Activated naive CD8-positive, alpha-beta T cell treated with anti-CD3 and anti-CD28 coated beads for 36 hours (primary cell): ENCODE measurements around the gene LAGE3. TPM values are rescaled to one million over a fixed set of nuclear protein-coding genes. Genes with fewer than 3 reads are reported as not detected.

Experiments used
- DNase-seq: peaks from one replicate; pipeline ENCODE4 v3.0.0; 2021
- H3K27ac Mint-ChIP-seq: one replicate; pipeline ENCODE4 v1.8.0; 2022; ENCODE audit warnings: mild to moderate bottlenecking, moderate library complexity, mixed read lengths
- H3K27me3 Mint-ChIP-seq: one replicate; pipeline ENCODE4 v1.8.0; 2022; ENCODE audit warnings: mild to moderate bottlenecking, mixed read lengths
- H3K36me3 Mint-ChIP-seq: one replicate; pipeline ENCODE4 v1.8.0; 2021; ENCODE audit warnings: mild to moderate bottlenecking, mixed read lengths
- H3K4me1 Mint-ChIP-seq: one replicate; pipeline ENCODE4 v1.8.0; 2021; ENCODE audit warnings: mixed read lengths
- H3K4me3 Mint-ChIP-seq: one replicate; pipeline ENCODE4 v1.8.0; 2022; ENCODE audit warnings: mild to moderate bottlenecking, moderate library complexity, mixed read lengths
- H3K9me3 Mint-ChIP-seq: one replicate; pipeline ENCODE4 v1.8.0; 2022; ENCODE audit warnings: mixed read lengths
- total RNA-seq, 2 experiments: library from RNA; stranded (reverse); gene quantifications; one replicate each; pipeline ENCODE4 v1.2.3, GENCODE V29; 2021

LAGE3 gene
- 10 to 100 TPM; 65.1 to 72.4 TPM for total RNA-seq

GRCh38 chrX:154478728-154479622 is at the start of gene LAGE3:
Gene LAGE3 (minus strand): TSS chrX:154479281. CDS start chrX:154478915, 366 bp downstream.
- peak within 1 kb of the TSS; percentile 95 for H3K27ac Mint-ChIP-seq
- H3K36me3 Mint-ChIP-seq: peaks cover 8% of the 10 kb centered on the region
- DNase-seq: peak; percentile 93
- H3K9me3 Mint-ChIP-seq: no peaks in the 10 kb centered on the region
- H3K4me1 Mint-ChIP-seq: peaks cover 18% of the 10 kb centered on the region
- peak within 1 kb of the TSS; percentile 89 for H3K4me3 Mint-ChIP-seq
- H3K27me3 Mint-ChIP-seq: no peaks in the 10 kb centered on the region

DNA sequence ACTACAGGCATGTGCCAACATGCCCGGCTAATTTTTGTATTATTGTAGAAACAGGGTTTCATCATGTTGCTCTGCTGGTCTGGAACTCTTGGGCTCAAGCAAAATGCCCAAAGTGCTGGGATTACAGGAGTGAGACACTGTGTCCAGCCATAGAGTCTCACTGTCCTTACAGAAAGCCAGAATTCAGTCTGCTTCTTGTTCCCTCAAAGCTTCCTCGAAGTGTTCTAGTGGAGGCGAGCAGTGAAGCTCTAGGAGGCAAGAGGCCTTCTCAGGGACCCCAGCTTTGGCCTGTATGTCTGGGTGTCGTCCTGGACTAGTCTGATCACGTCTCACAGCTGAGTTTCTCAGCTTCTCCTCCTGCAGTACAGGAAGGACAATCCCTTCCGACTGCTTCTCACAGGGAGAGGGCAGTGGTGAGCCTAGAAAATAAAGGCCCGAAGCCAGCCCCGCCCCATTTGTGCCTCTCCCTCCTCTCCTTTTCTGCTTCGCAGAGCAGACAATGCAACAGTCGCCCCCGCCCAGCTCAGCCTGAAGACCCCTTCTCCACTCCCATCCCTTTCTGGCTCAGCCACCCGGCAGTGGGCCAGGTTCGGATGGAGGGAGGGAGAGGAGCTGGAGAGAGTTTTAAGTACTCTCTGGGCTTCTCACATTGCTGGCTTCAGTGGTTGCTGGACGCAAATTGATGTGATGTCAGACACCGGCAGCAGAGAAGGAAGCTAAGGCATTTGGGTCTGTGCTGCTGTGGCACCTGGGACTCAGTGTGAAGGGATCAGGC is 48.0 kb upstream of the LAGE3 start:
- peaks cover 14% of the 10 kb centered on the region for H3K4me1 Mint-ChIP-seq
- no peaks in the 10 kb centered on the region for H3K9me3 Mint-ChIP-seq
- H3K4me3 Mint-ChIP-seq: peak overlapping the region; percentile 7
- DNase-seq: peak; percentile 60
- H3K27ac Mint-ChIP-seq: peak overlapping the region; percentile 12
- H3K27me3 Mint-ChIP-seq: no peaks in the 10 kb centered on the region
- peaks cover 2% of the 10 kb centered on the region for H3K36me3 Mint-ChIP-seq

GRCh38 chrX:154525606-154526490 is 46.8 kb upstream of the LAGE3 start:
- Mint-ChIP-seq H3K4me1 (peaks cover 14% of the 10 kb centered on the region), H3K27me3 (no peaks in the 10 kb centered on the region), H3K36me3 (no peaks in the 10 kb centered on the region), H3K4me3 (no peak overlapping the region), H3K9me3 (no peaks in the 10 kb centered on the region), H3K27ac (no peak overlapping the region)
- DNase-seq: no peak

GRCh38 chrX:154519389-154519788 is 40.3 kb upstream of the LAGE3 start:
- Mint-ChIP-seq H3K4me3 (no peak overlapping the region), H3K27me3 (no peaks in the 10 kb centered on the region), H3K4me1 (peaks cover 11% of the 10 kb centered on the region), H3K36me3 (peaks cover 6% of the 10 kb centered on the region), H3K9me3 (no peaks in the 10 kb centered on the region), H3K27ac (no peak overlapping the region)
- no peak for DNase-seq

DNA sequence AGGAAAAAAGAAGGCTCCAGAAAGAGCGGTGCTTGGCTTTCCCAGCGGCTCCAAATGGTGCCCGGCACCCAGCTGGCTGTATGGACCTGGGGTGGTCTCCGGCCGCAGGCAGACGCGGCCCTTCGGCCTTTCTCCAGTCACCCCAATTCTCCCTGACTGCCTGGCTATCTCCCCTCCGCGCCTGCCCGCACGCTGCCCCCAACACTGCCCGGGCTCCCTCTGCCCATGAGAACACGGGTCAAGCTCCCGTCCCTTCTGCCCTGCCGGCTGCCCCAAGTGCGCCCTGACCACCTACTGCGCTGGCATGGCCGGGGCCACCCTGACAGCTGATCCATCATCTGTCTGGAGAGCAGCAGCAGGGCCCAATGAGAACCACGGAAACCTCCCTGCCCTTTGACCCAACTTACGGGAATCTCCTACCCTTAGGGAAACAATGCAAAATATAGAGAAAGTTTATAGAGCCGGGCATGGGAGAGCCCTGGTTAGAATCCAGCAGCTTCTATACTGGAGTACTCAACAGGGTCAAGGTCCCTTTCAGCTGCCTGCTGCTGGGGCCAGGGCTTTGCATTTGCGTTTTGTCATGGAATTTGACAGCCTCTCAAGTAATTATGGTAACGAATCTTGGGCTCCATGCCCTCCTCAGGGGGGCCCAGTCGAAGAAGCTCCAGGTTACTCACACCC is 38.2 kb upstream of the LAGE3 start:
- H3K36me3 Mint-ChIP-seq: peaks cover 13% of the 10 kb centered on the region
- H3K27me3 Mint-ChIP-seq: no peaks in the 10 kb centered on the region
- H3K27ac Mint-ChIP-seq: no peak overlapping the region
- H3K4me3 Mint-ChIP-seq: peak overlapping the region; percentile 42
- no peaks in the 10 kb centered on the region for H3K9me3 Mint-ChIP-seq
- no peak for DNase-seq
- H3K4me1 Mint-ChIP-seq: peaks cover 16% of the 10 kb centered on the region

- Mint-ChIP-seq H3K4me3 (peak overlapping the region; percentile 85), H3K36me3 (peaks cover 14% of the 10 kb centered on the region), H3K27me3 (no peaks in the 10 kb centered on the region), H3K27ac (peak overlapping the region; percentile 72), H3K9me3 (no peaks in the 10 kb centered on the region), H3K4me1 (peaks cover 19% of the 10 kb centered on the region)
- no peak for DNase-seq
Observed at GRCh38 chrX:154516656-154517100, 37.6 kb upstream of the LAGE3 start.

- peaks cover 15% of the 10 kb centered on the region for H3K36me3 Mint-ChIP-seq
- H3K4me3 Mint-ChIP-seq: peak within 1 kb of the TSS; percentile 88
- peak; percentile 93 for DNase-seq
- H3K27ac Mint-ChIP-seq: peak within 1 kb of the TSS; percentile 87
- peaks cover 24% of the 10 kb centered on the region for H3K4me1 Mint-ChIP-seq
- no peaks in the 10 kb centered on the region for H3K27me3 Mint-ChIP-seq
- no peaks in the 10 kb centered on the region for H3K9me3 Mint-ChIP-seq
Observed at GRCh38 chrX:154515966-154516655, 37.0 kb upstream of the LAGE3 start, which contains the start of gene FAM3A. Gene FAM3A (minus strand): TSS chrX:154516232. CDS start chrX:154515772, 460 bp downstream.

DNA sequence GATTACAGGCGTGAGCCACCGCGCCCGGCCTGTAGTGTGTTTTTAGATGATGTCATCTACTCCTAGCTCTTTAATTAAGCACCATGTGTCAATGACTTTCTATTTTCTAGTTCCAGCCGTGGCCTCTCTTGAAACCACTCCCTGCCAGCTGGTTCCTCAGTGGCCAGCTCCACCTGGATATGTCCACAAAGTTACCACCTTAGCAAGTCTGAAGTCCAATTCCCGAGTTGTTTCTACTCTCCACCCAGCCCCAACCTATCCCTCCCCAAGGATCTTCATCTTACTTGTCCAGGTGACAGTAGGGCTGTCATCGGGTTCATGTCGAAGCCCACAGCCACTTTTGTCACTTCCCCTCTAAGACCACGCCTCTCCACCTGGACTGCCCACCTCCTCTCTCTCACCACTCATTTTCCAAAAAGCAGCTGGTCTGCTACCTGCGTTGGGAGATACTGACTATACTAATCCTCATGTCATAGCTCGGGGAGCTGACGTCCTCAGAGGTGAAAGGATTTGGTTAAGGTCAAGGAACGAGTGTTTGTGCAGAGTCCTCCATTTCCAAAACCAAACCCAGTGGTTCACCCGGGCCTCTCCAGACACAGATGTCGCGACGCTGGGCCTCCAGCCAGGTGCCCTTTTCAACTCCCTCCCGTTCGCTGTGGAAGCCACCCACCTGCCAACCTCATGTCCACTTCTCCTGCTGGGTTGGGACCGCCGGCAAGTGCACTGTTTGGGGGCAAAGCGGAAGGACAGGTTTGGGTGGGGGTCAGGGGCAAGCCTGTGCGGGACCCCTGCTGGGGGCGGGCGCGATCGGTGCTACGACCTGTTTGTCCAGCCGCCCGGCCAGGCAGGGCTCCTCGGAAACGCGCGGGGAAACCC is 36.2 kb upstream of the LAGE3 start:
- H3K27ac Mint-ChIP-seq: peak overlapping the region; percentile 87
- H3K9me3 Mint-ChIP-seq: no peaks in the 10 kb centered on the region
- H3K36me3 Mint-ChIP-seq: peaks cover 19% of the 10 kb centered on the region
- H3K4me1 Mint-ChIP-seq: peaks cover 26% of the 10 kb centered on the region
- no peaks in the 10 kb centered on the region for H3K27me3 Mint-ChIP-seq
- peak; percentile 28 for DNase-seq
- H3K4me3 Mint-ChIP-seq: peak overlapping the region; percentile 88

- Mint-ChIP-seq H3K4me3 (peak overlapping the region; percentile 40), H3K4me1 (peaks cover 26% of the 10 kb centered on the region), H3K36me3 (peaks cover 30% of the 10 kb centered on the region), H3K27ac (peak overlapping the region; percentile 59), H3K9me3 (peaks cover 3% of the 10 kb centered on the region), H3K27me3 (no peaks in the 10 kb centered on the region)
- DNase-seq: no peak
Observed at GRCh38 chrX:154513716-154514115, 34.6 kb upstream of the LAGE3 start.

DNA sequence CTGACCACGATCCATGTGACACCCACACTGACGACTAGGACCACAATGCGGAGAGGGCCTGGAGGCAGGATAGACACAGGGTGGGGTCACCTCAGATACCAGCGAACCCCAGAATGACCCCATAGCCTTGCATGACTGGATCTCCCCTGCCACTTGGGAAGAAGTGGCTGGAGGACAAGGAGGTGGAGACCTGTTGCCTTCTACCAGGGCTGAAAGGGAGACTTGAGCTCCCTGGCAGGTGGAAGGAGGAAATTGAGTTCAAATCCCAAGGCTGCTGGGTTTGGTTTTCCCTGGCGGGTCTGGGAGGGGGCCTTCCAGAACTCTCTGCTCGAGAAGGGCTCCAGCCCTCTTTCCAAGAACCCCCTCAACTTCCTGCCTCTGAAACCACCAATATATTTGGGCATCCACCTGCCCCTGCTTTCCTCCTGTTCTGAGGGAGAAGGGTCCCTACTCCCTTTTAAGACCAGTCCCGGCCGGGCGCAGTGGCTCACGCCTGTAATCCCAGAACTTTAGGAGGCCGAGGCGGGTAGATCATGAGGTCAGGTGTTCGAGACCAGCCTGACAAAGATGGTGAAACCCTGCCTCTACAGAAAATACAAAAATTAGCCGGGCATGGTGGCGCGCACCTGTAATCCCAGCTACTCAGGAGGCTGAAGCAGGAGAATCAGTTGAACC is 33.9 kb upstream of the LAGE3 start:
- H3K27ac Mint-ChIP-seq: no peak overlapping the region
- no peaks in the 10 kb centered on the region for H3K27me3 Mint-ChIP-seq
- peaks cover 26% of the 10 kb centered on the region for H3K4me1 Mint-ChIP-seq
- DNase-seq: no peak
- peaks cover 32% of the 10 kb centered on the region for H3K36me3 Mint-ChIP-seq
- peaks cover 3% of the 10 kb centered on the region for H3K9me3 Mint-ChIP-seq
- no peak overlapping the region for H3K4me3 Mint-ChIP-seq

- peaks cover 25% of the 10 kb centered on the region for H3K4me1 Mint-ChIP-seq
- H3K27ac Mint-ChIP-seq: peak overlapping the region; percentile 84
- no peak for DNase-seq
- peaks cover 32% of the 10 kb centered on the region for H3K36me3 Mint-ChIP-seq
- peak overlapping the region; percentile 47 for H3K4me3 Mint-ChIP-seq
- no peaks in the 10 kb centered on the region for H3K27me3 Mint-ChIP-seq
- peaks cover 3% of the 10 kb centered on the region for H3K9me3 Mint-ChIP-seq
Observed at GRCh38 chrX:154511761-154512160, 32.7 kb upstream of the LAGE3 start.

GRCh38 chrX:154509455-154509854 is 30.4 kb upstream of the LAGE3 start:
- H3K9me3 Mint-ChIP-seq: peaks cover 3% of the 10 kb centered on the region
- H3K36me3 Mint-ChIP-seq: peaks cover 26% of the 10 kb centered on the region
- DNase-seq: no peak
- H3K4me3 Mint-ChIP-seq: no peak overlapping the region
- H3K27me3 Mint-ChIP-seq: no peaks in the 10 kb centered on the region
- H3K27ac Mint-ChIP-seq: no peak overlapping the region
- H3K4me1 Mint-ChIP-seq: peaks cover 15% of the 10 kb centered on the region
